Activated T-cell treated with anti-CD3 and anti-CD28 coated beads, Interleukin-2, amount 50 U/mL, for 4 hours (primary cell): Measurements from ENCODE around the gene ADAMTS7. TPM values are rescaled to one million over a fixed set of nuclear protein-coding genes. Genes with fewer than 3 reads are reported as not detected.
"Not testable (repeated sequence)": the region's sequence is repeated elsewhere in the genome, so short reads cannot be mapped to it uniquely, and the experiment has no call there.

ENCODE experiments used
- ATAC-seq, 2 donors: fragments of 200-7000 bp; cut with Tn5 transposase; one replicate each; pipeline ENCODE4 v1.10.0; 2021
- DNase-seq: peaks from one replicate; pipeline ENCODE4 v3.0.0-alpha.2; 2020
- H3K27me3 Mint-ChIP-seq: one replicate; pipeline ENCODE4 v1.8.0; 2021; ENCODE audit warnings: low read depth, mixed read lengths
- H3K36me3 Mint-ChIP-seq: one replicate; pipeline ENCODE4 v1.8.0; 2022; ENCODE audit warnings: mixed read lengths; ENCODE audit not compliant: insufficient read depth
- H3K4me1 Mint-ChIP-seq: one replicate; pipeline ENCODE4 v1.8.0; 2021; ENCODE audit warnings: low read depth, mixed read lengths
- H3K4me3 Mint-ChIP-seq: one replicate; pipeline ENCODE4 v1.8.0; 2021; ENCODE audit warnings: mild to moderate bottlenecking, moderate library complexity, mixed read lengths
- H3K9me3 Mint-ChIP-seq: one replicate; pipeline ENCODE4 v1.8.0; 2021; ENCODE audit warnings: mixed read lengths
- total RNA-seq, 3 donors: library from RNA; stranded (reverse); gene quantifications; one replicate each; pipeline ENCODE4 v1.2.1, GENCODE V29; 2021

The ADAMTS7 gene
- total RNA-seq, 3 donors from 2014 or later = 0.10 to 0.24 (median 0.13) TPM

DNA sequence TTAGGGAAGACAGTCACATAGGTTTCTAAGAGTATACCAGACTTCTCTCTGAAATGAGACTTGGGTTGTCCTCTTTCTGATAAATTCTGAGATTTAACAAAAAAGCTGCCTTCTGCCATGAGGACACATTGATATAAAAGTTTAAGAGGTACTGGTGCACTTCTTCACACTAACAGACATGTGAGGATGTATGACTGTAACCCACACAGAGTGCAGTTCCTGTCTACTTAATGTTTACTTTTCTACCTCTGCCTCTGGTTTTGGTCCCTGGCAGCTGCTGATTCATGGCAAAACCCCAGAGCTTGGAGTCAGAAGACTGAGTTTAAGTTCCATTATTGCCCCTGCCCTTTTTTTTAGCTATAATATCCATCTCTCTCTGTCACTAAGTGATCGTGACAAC lies 82.8 kb downstream of the ADAMTS7 start:
- not testable (repeated sequence) for DNase-seq, H3K36me3 Mint-ChIP-seq, ATAC-seq, H3K9me3 Mint-ChIP-seq, H3K4me1 Mint-ChIP-seq, H3K4me3 Mint-ChIP-seq, H3K27me3 Mint-ChIP-seq

DNA sequence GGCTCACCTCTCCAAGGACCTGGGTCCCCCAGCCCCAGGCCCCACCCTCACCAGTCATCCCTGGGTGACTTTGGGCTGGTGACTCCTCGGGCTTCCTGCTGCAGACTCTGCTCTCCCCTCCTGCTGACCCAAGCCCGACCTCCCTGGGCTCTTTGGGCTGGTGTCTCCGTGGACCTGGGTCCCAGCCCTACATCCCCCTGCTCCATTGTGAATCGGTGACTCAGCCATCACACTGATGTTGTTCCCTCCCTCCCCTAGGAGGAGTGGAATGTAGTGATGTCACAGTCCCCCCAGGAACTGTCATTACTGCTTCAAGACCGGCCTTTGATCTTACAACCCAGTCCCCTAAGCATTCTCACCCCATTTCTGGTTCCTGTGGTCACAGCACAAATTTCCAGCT lies 83.7 kb downstream of the ADAMTS7 start:
- no peak overlapping the region for H3K4me3 Mint-ChIP-seq
- no peak for DNase-seq

DNA sequence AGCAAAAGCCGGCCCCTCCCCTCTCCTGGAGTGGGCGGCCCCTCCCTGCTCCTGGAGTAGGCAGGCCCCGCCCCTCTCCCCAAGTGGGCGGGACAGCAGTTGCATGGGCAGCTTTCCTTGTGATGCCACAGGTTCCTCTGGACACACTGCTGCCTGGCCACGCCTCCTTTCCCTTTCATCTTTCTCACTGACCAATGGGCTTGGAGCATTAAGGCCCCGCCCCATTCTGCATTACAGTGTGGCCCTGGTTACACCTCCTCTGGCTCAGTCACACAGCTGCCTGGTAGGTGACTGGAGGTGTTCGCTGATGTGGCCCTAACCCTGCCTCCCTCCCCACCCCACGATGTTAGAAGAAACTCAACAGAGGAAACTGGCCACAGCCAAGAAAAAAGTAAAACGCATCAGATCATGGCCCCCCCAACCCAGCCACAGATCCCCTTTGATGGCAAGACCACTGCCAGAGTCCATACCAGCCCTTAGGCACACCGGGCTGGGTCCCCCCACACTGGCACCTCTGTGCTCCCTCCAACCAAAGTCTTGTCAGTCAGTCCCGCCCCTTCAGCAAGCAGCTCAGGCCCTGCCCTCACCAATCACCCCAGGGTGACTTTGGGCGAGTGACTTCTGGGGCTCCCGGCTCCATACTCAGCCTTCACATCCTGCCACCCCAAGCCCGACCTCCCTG lies 84.3 kb downstream of the ADAMTS7 start:
- no peak overlapping the region for H3K4me3 Mint-ChIP-seq
- ATAC-seq (no peak), DNase-seq (no peak)
- no peaks in the 10 kb centered on the region for H3K9me3 Mint-ChIP-seq
- no peaks in the 10 kb centered on the region for H3K36me3 Mint-ChIP-seq
- H3K27me3 Mint-ChIP-seq = peaks cover 3% of the 10 kb centered on the region
- H3K4me1 Mint-ChIP-seq = no peaks in the 10 kb centered on the region

More for the DNA sequence above, 83.7 kb downstream of the ADAMTS7 start:
- Mint-ChIP-seq H3K9me3 (no peaks in the 10 kb centered on the region), H3K27me3 (peaks cover 4% of the 10 kb centered on the region), H3K36me3 (no peaks in the 10 kb centered on the region), H3K4me1 (no peaks in the 10 kb centered on the region)
- no peak for ATAC-seq

DNA sequence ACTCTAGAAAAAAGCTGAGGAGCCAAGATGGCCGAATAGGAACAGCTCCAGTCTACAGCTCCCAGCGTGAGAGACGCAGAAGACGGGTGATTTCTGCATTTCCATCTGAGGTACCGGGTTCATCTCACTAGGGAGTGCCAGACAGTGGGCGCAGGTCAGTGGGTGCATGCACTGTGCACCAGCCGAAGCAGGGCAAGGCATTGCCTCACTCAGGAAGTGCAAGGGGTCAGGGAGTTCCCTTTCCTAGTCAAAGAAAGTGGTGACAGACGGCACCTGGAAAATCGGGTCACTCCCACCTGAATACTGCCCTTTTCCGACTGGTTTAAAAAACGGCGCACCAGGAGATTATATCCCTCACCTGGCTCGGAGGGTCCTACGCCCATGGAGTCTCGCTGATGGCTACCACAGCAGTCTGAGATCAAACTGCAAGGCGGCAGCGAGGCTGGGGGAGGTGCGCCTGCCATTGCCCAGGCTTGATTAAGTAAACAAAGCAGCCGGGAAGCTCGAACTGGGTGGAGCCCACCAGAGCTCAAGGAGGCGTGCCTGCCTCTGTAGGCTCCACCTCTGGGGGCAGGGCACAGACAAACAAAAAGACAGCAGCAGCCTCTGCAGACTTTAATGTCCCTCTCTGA lies 91.3 kb downstream of the ADAMTS7 start:
- H3K27me3 Mint-ChIP-seq = peaks cover 22% of the 10 kb centered on the region
- ATAC-seq, H3K9me3 Mint-ChIP-seq, H3K36me3 Mint-ChIP-seq, DNase-seq, H3K4me3 Mint-ChIP-seq, H3K4me1 Mint-ChIP-seq: not testable (repeated sequence)

DNA sequence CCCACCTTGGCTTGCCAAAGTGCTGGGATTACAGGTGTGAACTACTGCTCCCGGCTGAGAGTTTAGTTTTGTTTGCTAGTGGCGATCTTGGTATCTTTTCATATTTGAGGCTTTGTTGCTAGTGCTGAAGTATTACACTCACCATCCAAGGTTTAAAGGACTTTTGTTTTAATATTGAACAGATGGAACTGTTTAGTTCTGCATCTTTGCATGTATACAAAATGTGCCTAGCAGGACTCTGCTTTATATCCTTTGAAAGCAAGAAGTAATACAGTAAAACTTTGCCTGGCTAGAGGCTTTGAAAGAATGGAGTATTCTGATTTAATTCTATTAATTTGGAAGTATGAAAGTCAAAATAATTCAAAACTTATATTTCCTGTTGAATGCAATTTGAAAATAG lies 92.4 kb downstream of the ADAMTS7 start:
- Mint-ChIP-seq H3K9me3 (no peaks in the 10 kb centered on the region), H3K4me1 (no peaks in the 10 kb centered on the region), H3K27me3 (peaks cover 22% of the 10 kb centered on the region), H3K4me3 (no peak overlapping the region), H3K36me3 (no peaks in the 10 kb centered on the region)
- no peak for DNase-seq
- ATAC-seq = no peak

DNA sequence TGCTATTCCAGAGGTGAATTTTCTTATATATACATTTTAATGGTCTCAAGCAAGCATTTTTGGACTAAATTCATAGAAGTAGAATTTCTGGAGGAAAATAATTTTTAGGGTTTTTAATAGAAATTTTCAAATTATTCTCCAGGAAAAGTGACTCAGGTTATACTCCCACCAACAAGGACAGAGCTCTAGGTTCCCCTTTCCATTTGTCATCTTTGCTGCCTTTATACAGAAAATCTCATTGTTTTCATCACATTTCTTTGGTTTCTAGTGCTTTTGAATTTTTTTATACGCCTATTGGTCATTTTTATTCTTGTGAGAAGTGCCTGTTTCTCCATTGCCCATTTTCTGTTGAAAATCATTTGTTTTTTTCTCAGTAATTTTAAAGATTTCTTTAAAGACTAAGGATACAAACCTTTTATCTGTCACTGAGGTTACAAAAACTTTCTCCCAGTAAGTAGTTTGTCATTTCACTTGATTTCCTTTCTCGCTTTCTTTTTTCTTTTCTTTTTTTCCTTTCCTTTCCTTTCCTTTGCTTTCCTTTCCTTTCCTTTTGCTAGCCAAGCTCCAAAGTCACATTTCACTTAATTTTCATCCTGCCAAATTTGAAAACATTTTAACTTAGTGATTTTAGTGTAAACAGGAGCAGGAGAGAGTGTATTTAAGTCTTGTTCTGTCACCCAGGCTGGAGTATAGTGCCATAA lies 93.2 kb downstream of the ADAMTS7 start:
- DNase-seq (no peak), ATAC-seq (no peak)
- Mint-ChIP-seq H3K27me3 (peaks cover 22% of the 10 kb centered on the region), H3K36me3 (no peaks in the 10 kb centered on the region), H3K9me3 (no peaks in the 10 kb centered on the region), H3K4me1 (no peaks in the 10 kb centered on the region), H3K4me3 (no peak overlapping the region)

DNA sequence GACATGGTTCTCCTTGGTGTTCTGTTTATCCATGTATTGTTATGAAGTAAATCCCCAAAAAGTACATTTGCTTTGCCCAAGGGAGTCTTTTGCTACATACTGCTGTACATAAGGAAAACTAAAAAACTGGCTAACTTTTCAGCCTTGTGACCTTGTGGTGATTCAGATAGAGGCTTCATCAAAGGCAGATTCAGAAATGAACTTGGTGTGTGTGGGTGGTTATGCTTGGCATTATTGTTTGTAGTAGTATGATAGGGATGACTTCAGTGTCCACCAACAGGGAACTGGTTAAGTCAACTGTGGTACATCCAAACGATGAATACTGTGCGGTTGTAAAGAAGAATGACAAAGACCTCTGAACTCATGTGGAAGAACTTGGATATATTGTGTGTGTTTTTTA lies 94.6 kb downstream of the ADAMTS7 start:
- H3K27me3 Mint-ChIP-seq = peaks cover 21% of the 10 kb centered on the region

DNA sequence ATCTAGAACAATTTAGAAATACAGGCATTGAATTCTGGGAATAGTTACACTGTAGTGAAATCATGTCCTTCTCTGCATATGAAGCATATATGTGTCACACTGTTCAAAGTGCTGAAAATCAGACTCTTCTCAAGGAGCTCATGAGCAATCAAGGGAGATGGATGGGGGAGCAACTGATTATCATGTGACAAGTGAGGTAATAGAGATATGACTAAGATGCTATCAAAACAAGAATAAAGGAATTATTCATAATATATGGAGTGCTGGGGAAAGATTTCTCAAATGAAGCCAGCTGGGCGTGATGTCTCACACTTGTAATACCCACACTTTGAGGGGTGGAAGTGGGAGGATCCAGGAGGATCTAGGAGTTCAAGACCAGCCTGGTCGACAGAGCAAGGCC lies 95.3 kb downstream of the ADAMTS7 start:
- Mint-ChIP-seq H3K4me1 (no peaks in the 10 kb centered on the region), H3K36me3 (no peaks in the 10 kb centered on the region)
- DNase-seq = no peak

More for the DNA sequence above, 94.6 kb downstream of the ADAMTS7 start:
- no peaks in the 10 kb centered on the region for H3K9me3 Mint-ChIP-seq
- no peak overlapping the region for H3K4me3 Mint-ChIP-seq
- DNase-seq (no peak), ATAC-seq (no peak)
- H3K4me1 Mint-ChIP-seq = no peaks in the 10 kb centered on the region
- no peaks in the 10 kb centered on the region for H3K36me3 Mint-ChIP-seq

DNA sequence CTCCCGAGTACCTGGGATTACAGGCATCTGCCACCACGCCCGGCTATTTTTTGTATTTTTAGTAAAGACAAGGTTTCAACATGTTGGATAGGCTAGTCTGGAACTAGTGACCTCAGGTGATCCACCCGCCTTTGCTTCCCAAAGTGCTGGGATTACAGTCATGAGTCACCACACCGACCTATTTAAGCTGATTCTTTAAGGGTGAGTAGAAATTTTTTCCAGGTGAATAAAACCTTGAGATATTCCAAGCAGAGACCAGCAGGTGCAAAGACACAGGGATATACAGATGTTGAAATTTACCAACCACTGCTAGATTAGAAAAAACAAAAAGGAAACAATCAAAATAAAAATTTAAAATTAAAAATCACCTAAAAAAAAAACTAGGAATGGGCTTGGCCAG lies 95.8 kb downstream of the ADAMTS7 start:
- H3K4me3 Mint-ChIP-seq = no peak overlapping the region
- H3K4me1 Mint-ChIP-seq = no peaks in the 10 kb centered on the region
- peaks cover 21% of the 10 kb centered on the region for H3K27me3 Mint-ChIP-seq
- ATAC-seq (no peak), DNase-seq (no peak)
- H3K9me3 Mint-ChIP-seq = no peaks in the 10 kb centered on the region
- H3K36me3 Mint-ChIP-seq = no peaks in the 10 kb centered on the region

More for the DNA sequence above, 95.3 kb downstream of the ADAMTS7 start:
- peaks cover 21% of the 10 kb centered on the region for H3K27me3 Mint-ChIP-seq
- no peak overlapping the region for H3K4me3 Mint-ChIP-seq
- no peaks in the 10 kb centered on the region for H3K9me3 Mint-ChIP-seq
- ATAC-seq = peak; percentile 87 to 90

DNA sequence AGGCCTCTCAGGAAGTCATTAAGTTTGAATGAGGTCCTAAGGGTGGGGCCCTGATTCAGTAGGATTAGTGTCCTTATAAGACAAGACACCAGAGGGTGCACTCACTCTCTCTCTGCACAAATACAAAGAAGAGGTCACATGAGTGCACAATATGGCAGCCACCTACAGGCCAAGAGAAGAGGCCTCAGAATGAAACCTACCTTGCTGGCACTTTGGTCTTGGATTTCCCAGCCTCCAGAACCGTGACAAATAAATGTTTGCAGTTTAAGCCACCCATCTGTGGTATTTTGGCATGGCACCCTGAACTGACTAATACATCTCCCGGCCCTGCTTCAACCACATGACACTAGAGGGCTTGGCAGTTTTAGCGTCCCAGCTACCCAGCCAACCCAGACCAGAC lies 96.4 kb downstream of the ADAMTS7 start:
- Mint-ChIP-seq H3K4me3 (no peak overlapping the region), H3K9me3 (no peaks in the 10 kb centered on the region), H3K4me1 (no peaks in the 10 kb centered on the region), H3K27me3 (peaks cover 19% of the 10 kb centered on the region), H3K36me3 (no peaks in the 10 kb centered on the region)
- no peak for DNase-seq
- peak in 1 of 2 donors; percentile 34 for ATAC-seq

DNA sequence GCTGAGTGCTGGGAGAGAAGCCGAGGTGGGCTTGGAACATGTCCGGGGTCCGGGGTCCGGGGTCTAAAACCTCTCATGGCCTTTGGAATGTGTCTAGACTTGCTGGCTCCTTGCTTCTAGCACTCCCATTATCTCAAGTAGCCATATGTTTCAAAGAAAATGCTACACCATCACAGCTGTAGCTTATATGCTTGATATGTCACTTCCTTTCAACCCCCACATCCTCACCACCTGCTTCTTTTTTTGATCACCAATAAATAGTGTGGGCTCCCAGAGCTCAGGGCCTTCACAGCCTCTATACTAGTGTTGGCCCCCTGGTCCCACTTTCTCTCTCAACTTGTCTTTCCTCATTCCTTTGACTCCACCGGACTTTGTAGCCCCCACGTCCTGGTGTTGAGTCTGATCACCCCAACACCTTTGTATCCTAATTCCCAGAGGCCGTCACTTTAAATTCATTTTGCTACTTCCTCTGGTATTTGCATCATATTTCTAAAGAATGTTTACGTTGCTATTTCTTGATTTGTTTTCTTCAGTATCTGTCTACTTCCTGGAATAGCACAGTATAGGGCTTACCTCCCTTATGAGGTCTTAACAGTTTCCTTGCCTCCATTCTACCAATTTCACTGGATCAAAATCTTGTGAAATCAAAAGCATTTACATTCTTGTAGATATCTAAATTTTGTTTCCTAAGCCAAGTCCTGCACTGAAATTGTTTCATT lies 98.3 kb downstream of the ADAMTS7 start:
- no peaks in the 10 kb centered on the region for H3K9me3 Mint-ChIP-seq
- ATAC-seq (no peak), DNase-seq (no peak)
- peaks cover 11% of the 10 kb centered on the region for H3K27me3 Mint-ChIP-seq
- peaks cover 4% of the 10 kb centered on the region for H3K4me1 Mint-ChIP-seq
- no peak overlapping the region for H3K4me3 Mint-ChIP-seq
- no peaks in the 10 kb centered on the region for H3K36me3 Mint-ChIP-seq

DNA sequence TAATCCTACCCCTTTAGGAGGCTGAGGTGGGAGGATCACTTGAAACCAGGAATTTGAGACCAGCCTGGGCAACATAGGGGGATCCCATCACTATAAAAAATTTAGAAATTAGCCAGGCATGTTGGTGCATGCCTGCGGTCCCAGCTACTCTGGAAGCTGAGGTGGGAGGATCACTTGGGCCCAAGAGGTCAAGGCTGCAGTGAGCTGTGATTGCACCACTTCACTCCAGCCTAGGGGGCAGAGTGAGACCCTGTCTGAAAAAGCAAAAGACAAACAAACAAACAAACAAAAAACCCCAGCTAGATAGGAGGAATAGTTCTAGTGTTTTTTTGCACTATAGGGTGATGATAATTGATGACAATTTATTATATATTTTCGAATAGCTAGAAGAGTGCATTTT lies 99.6 kb downstream of the ADAMTS7 start:
- no peaks in the 10 kb centered on the region for H3K36me3 Mint-ChIP-seq

DNA sequence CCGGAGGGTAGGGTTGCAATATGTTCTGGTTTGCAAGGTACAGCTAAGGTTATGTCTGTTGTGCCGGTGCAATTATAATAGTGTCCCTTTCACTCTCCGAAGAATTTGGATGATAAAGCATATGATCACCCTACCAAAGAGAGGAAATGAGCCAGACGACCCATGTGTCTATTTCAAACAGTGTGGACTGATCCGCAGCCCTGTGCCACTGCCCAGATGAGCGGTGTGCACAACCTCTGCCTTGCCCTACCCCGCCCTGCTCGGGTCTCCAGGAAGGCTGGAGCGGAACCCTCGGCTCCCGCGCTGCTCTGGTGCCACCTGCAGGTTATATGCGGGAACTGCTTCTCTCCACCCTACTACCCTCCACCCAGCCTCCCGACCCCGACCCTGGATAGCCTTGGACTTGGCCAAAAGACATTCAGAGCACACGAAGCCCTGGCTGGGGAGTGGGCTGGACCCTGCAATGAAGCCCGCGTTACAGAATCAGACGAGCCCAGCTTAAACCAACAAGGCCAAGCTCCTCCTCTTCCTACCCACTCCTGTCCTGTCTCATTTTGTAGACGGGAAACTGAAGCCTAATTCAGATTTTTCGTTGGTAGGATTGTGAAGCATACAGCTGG lies 101.9 kb downstream of the ADAMTS7 start:
- H3K4me3 Mint-ChIP-seq = no peak overlapping the region
- peaks cover 18% of the 10 kb centered on the region for H3K27me3 Mint-ChIP-seq
- H3K36me3 Mint-ChIP-seq = no peaks in the 10 kb centered on the region
- H3K9me3 Mint-ChIP-seq = no peaks in the 10 kb centered on the region
- peaks cover 4% of the 10 kb centered on the region for H3K4me1 Mint-ChIP-seq
- ATAC-seq (peak; percentile 98 to 99), DNase-seq (peak; percentile 60)

More for the DNA sequence above, 99.6 kb downstream of the ADAMTS7 start:
- Mint-ChIP-seq H3K4me1 (peaks cover 4% of the 10 kb centered on the region), H3K9me3 (no peaks in the 10 kb centered on the region), H3K27me3 (peaks cover 12% of the 10 kb centered on the region), H3K4me3 (no peak overlapping the region)
- ATAC-seq (no peak), DNase-seq (no peak)
